ENCODE results near the gene NLRC5. TPM values are rescaled to one million over a fixed set of nuclear protein-coding genes. Genes with fewer than 3 reads are reported as not detected.

NLRC5 gene
- total RNA-seq, 1 experiment from 2014 or later: 1.6 TPM

- H3K4me3 Mint-ChIP-seq (ENCODE audit: unreplicated experiment): no peak overlapping the region
- H3K4me1 ChIP-seq: no peaks in the 10 kb centered on the region
- ChIA-PET POLR2A (no interaction called here), CTCF (no interaction called here)
- H3K27ac Mint-ChIP-seq (ENCODE audit: unreplicated experiment): no peak overlapping the region
- H3K36me3 Mint-ChIP-seq (ENCODE audit: insufficient read depth, unreplicated experiment): no peaks in the 10 kb centered on the region
- peaks cover 6% of the 10 kb centered on the region for H3K27me3 Mint-ChIP-seq (ENCODE audit: insufficient read depth, unreplicated experiment)
- H3K36me3 ChIP-seq (ENCODE audit: control insufficient read depth, insufficient read depth, low read length): no peaks in the 10 kb centered on the region
- no TSS peak for BruUV-seq (replicated peaks)
- H3K4me1 Mint-ChIP-seq (ENCODE audit: low read depth, unreplicated experiment): no peaks in the 10 kb centered on the region
- no peak for DNase-seq
- intact Hi-C loops (cut with micrococcal nuclease; ENCODE audit: unreplicated experiment): no loop called here
- TF ChIP-seq CTCF (IDR thresholded peaks at IDR 0.05; ENCODE audit: insufficient read depth in 1 of 2, low read depth in 1 of 2, low read length in 1 of 2, severe bottlenecking in 1 of 2, unreplicated experiment in 1 of 2): no peak
- H3K9me3 Mint-ChIP-seq (ENCODE audit: unreplicated experiment): no peaks in the 10 kb centered on the region
- H3K4me3 ChIP-seq (ENCODE audit: low read depth, low read length): no peak overlapping the region
- no peaks in the 10 kb centered on the region for H3K9me3 ChIP-seq
- H3K27me3 ChIP-seq (replicated peaks; ENCODE audit: control insufficient read depth, insufficient read depth, low read length): no peaks in the 10 kb centered on the region
Observed at GRCh38 chr16:57024894-57025680, 35.7 kb downstream of the NLRC5 start.

- ChIA-PET POLR2A (no interaction called here), CTCF (no interaction called here)
- Mint-ChIP-seq H3K27ac (ENCODE audit: unreplicated experiment) (no peak overlapping the region), H3K9me3 (ENCODE audit: unreplicated experiment) (no peaks in the 10 kb centered on the region), H3K4me1 (ENCODE audit: low read depth, unreplicated experiment) (no peaks in the 10 kb centered on the region), H3K36me3 (ENCODE audit: insufficient read depth, unreplicated experiment) (no peaks in the 10 kb centered on the region), H3K27me3 (ENCODE audit: insufficient read depth, unreplicated experiment) (peaks cover 6% of the 10 kb centered on the region), H3K4me3 (ENCODE audit: unreplicated experiment) (no peak overlapping the region)
- Histone ChIP-seq H3K9me3 (no peaks in the 10 kb centered on the region), H3K36me3 (ENCODE audit: control insufficient read depth, insufficient read depth, low read length) (no peaks in the 10 kb centered on the region), H3K4me3 (ENCODE audit: low read depth, low read length) (no peak overlapping the region), H3K4me1 (no peaks in the 10 kb centered on the region), H3K27me3 (replicated peaks; ENCODE audit: control insufficient read depth, insufficient read depth, low read length) (no peaks in the 10 kb centered on the region)
- intact Hi-C loops (cut with micrococcal nuclease; ENCODE audit: unreplicated experiment): no loop called here
- no TSS peak for BruUV-seq (replicated peaks)
- no peak for DNase-seq
- TF ChIP-seq CTCF (IDR thresholded peaks at IDR 0.05; ENCODE audit: insufficient read depth in 1 of 2, low read depth in 1 of 2, low read length in 1 of 2, severe bottlenecking in 1 of 2, unreplicated experiment in 1 of 2): no peak
Observed at GRCh38 chr16:57025941-57026777, 36.8 kb downstream of the NLRC5 start.

- no peaks in the 10 kb centered on the region for H3K36me3 Mint-ChIP-seq (ENCODE audit: insufficient read depth, unreplicated experiment)
- H3K4me3 Mint-ChIP-seq (ENCODE audit: unreplicated experiment): no peak overlapping the region
- H3K9me3 Mint-ChIP-seq (ENCODE audit: unreplicated experiment): no peaks in the 10 kb centered on the region
- TF ChIP-seq CTCF (IDR thresholded peaks at IDR 0.05; ENCODE audit: insufficient read depth in 1 of 2, low read depth in 1 of 2, low read length in 1 of 2, severe bottlenecking in 1 of 2, unreplicated experiment in 1 of 2): no peak
- H3K27me3 Mint-ChIP-seq (ENCODE audit: insufficient read depth, unreplicated experiment): peaks cover 4% of the 10 kb centered on the region
- Histone ChIP-seq H3K9me3 (no peaks in the 10 kb centered on the region), H3K36me3 (ENCODE audit: control insufficient read depth, insufficient read depth, low read length) (no peaks in the 10 kb centered on the region), H3K4me1 (no peaks in the 10 kb centered on the region), H3K4me3 (ENCODE audit: low read depth, low read length) (no peak overlapping the region), H3K27me3 (replicated peaks; ENCODE audit: control insufficient read depth, insufficient read depth, low read length) (no peaks in the 10 kb centered on the region)
- ChIA-PET CTCF (no interaction called here), POLR2A (no interaction called here)
- no peak overlapping the region for H3K27ac Mint-ChIP-seq (ENCODE audit: unreplicated experiment)
- no TSS peak for BruUV-seq (replicated peaks)
- H3K4me1 Mint-ChIP-seq (ENCODE audit: low read depth, unreplicated experiment): no peaks in the 10 kb centered on the region
- intact Hi-C loops (cut with micrococcal nuclease; ENCODE audit: unreplicated experiment): no loop called here
- peak in 1 of 2 experiments; percentile 10 for DNase-seq
Observed at GRCh38 chr16:57026778-57027062, 37.4 kb downstream of the NLRC5 start.
